Activated T-cell treated with anti-CD3 and anti-CD28 coated beads, Interleukin-2, amount 50 U/mL, for 4 hours (primary cell): ENCODE data around the gene ACAP2. TPM values are rescaled to one million over a fixed set of nuclear protein-coding genes. Genes with fewer than 3 reads are reported as not detected.
"Not testable (repeated sequence)": the region's sequence is repeated elsewhere in the genome, so short reads cannot be mapped to it uniquely, and the experiment has no call there.

Source experiments
- ATAC-seq, 2 donors: fragments of 200-7000 bp; cut with Tn5 transposase; one replicate each; pipeline ENCODE4 v1.10.0; 2021
- DNase-seq: peaks from one replicate; pipeline ENCODE4 v3.0.0-alpha.2; 2020
- H3K27me3 Mint-ChIP-seq: one replicate; pipeline ENCODE4 v1.8.0; 2021; ENCODE audit warnings: low read depth, mixed read lengths
- H3K36me3 Mint-ChIP-seq: one replicate; pipeline ENCODE4 v1.8.0; 2022; ENCODE audit warnings: mixed read lengths; ENCODE audit not compliant: insufficient read depth
- H3K4me1 Mint-ChIP-seq: one replicate; pipeline ENCODE4 v1.8.0; 2021; ENCODE audit warnings: low read depth, mixed read lengths
- H3K4me3 Mint-ChIP-seq: one replicate; pipeline ENCODE4 v1.8.0; 2021; ENCODE audit warnings: mild to moderate bottlenecking, moderate library complexity, mixed read lengths
- H3K9me3 Mint-ChIP-seq: one replicate; pipeline ENCODE4 v1.8.0; 2021; ENCODE audit warnings: mixed read lengths
- total RNA-seq, 3 donors: library from RNA; stranded (reverse); gene quantifications; one replicate each; pipeline ENCODE4 v1.2.1, GENCODE V29; 2021

The ACAP2 gene
- total RNA-seq, 3 donors from 2014 or later = 30.0 to 34.2 (median 31.0) TPM

DNA sequence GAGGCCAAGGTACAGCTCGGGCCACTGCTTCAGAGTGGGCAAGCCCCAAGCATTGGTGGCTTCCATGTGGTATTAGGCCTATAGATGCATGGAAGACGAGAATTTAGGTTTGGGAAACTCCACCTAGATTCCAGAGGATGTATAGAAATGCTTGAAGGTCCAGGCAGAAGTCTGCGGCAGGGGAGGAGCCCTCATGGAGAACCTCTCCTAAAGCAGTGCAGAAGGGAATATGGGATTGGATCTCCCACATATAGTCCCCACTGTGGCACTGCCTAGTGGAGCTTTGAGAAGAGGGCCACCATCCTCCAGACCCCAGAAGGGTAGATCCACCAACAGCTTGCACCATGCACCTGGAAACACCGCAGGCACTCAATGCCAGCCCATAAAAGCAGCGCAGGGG is 123.8 kb downstream of the ACAP2 start:
- H3K36me3 Mint-ChIP-seq = peaks cover 42% of the 10 kb centered on the region
- H3K4me3 Mint-ChIP-seq = no peak overlapping the region

DNA sequence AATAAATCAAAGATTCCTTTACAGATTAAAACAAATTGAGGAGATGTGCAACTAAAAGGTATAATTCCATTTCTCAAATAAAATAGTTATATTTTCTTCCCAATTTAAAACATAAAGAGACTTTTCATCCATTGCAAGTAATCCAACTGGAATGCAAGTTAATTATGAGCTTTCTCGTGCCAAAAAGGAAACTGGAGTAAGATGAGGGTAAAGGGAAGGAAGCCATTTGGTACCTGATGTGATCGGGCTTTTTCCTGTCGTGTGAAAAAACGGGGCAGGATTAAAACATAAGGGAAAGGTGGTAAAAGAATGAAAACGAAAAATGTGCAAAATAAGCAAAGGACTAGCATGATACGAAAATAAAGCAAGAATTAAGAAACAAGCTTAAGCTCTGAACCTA is 130.1 kb downstream of the ACAP2 start:
- no peak overlapping the region for H3K4me3 Mint-ChIP-seq
- no peaks in the 10 kb centered on the region for H3K27me3 Mint-ChIP-seq
- DNase-seq (no peak), ATAC-seq (no peak)
- H3K36me3 Mint-ChIP-seq = peaks cover 1% of the 10 kb centered on the region
- H3K9me3 Mint-ChIP-seq = no peaks in the 10 kb centered on the region
- no peaks in the 10 kb centered on the region for H3K4me1 Mint-ChIP-seq

More for the DNA sequence above, 123.8 kb downstream of the ACAP2 start:
- Mint-ChIP-seq H3K9me3 (peaks cover 13% of the 10 kb centered on the region), H3K27me3 (no peaks in the 10 kb centered on the region), H3K4me1 (peaks cover 9% of the 10 kb centered on the region)
- no peak for ATAC-seq
- DNase-seq = no peak

DNA sequence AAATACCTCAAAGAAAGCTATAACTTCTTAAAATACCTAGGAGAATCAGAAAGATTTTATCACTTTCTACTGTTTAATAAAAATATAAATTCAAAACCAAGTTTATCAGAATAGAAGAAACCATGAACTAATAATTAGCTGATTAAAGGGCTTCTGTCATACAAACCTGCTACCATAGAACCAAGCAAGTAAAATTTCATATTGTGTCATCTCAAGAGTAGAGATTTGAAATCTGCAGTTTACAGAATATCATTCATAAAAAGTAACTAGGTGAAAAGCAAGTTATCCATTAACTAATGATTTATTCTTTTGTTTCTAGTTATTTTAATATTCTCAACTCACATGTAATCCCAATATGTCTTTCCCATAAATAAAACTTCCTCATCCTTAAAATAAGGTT is 135.1 kb downstream of the ACAP2 start:
- H3K4me1 Mint-ChIP-seq = no peaks in the 10 kb centered on the region
- no peak overlapping the region for H3K4me3 Mint-ChIP-seq
- no peak for ATAC-seq
- no peak for DNase-seq
- H3K27me3 Mint-ChIP-seq = no peaks in the 10 kb centered on the region
- H3K9me3 Mint-ChIP-seq = no peaks in the 10 kb centered on the region
- H3K36me3 Mint-ChIP-seq = peaks cover 7% of the 10 kb centered on the region

DNA sequence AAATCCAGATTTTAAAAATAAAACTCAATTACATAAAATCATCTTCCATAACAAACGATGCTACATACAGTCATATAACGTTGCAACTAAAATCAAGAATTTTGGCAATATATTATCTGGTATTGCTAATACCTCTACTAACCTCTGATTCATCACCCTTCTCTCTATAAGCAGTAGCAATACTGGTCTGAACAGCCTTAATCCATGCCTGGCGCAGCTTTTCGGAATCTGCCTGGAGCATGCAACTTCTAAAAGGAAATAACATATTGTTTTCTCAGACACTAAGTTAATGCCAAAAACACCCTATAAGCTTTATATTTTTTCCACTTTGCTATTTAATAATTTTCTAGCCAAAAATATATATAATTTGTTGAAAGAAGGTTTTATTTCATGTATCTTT is 136.5 kb downstream of the ACAP2 start:
- peaks cover 14% of the 10 kb centered on the region for H3K36me3 Mint-ChIP-seq
- ATAC-seq = no peak

DNA sequence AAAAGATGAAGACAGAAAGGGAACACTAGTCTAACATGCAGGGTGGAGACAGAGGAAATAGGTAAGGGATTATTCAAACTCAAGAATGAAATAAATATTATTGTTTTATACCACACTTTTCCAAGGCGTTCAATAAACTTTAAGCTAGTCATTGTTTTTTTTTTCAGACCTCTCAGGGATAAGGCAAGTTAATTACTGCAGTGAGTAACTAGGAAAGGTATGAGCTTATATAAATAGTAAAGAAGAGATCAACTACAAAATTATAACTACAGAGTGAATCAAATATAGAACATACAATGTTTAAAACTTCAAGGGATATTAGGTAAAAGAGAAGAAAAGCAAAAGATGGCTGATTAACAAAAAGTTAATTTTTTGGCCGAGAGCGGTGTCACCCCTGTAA is 140.4 kb downstream of the ACAP2 start:
- H3K4me3 Mint-ChIP-seq = no peak overlapping the region
- no peaks in the 10 kb centered on the region for H3K4me1 Mint-ChIP-seq
- peaks cover 19% of the 10 kb centered on the region for H3K36me3 Mint-ChIP-seq
- DNase-seq = no peak
- no peaks in the 10 kb centered on the region for H3K27me3 Mint-ChIP-seq
- ATAC-seq = no peak
- H3K9me3 Mint-ChIP-seq = no peaks in the 10 kb centered on the region

More for the DNA sequence above, 136.5 kb downstream of the ACAP2 start:
- no peak overlapping the region for H3K4me3 Mint-ChIP-seq
- H3K9me3 Mint-ChIP-seq = no peaks in the 10 kb centered on the region
- H3K27me3 Mint-ChIP-seq = no peaks in the 10 kb centered on the region
- no peaks in the 10 kb centered on the region for H3K4me1 Mint-ChIP-seq
- no peak for DNase-seq

DNA sequence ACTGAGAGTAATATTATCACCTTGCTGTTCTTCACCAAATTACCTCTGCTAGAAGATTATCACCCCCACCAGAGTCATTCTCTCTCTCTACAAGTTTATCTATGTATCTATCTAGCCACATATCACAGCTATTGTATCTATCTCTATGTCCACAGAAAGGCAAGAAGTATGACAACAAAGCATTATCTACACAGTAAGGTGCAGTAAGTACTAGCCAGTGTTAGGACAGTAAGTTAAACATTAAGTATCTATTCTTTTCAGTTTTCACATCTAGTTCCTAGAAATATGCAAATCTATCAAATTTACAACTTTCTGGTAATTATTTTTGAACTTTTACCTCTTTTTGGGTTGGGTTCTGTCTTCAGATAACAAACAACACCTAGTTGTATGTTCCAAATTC is 145.4 kb downstream of the ACAP2 start:
- no peaks in the 10 kb centered on the region for H3K4me1 Mint-ChIP-seq
- no peak overlapping the region for H3K4me3 Mint-ChIP-seq
- peaks cover 23% of the 10 kb centered on the region for H3K36me3 Mint-ChIP-seq
- H3K27me3 Mint-ChIP-seq = no peaks in the 10 kb centered on the region
- ATAC-seq (no peak), DNase-seq (no peak)
- H3K9me3 Mint-ChIP-seq = no peaks in the 10 kb centered on the region

DNA sequence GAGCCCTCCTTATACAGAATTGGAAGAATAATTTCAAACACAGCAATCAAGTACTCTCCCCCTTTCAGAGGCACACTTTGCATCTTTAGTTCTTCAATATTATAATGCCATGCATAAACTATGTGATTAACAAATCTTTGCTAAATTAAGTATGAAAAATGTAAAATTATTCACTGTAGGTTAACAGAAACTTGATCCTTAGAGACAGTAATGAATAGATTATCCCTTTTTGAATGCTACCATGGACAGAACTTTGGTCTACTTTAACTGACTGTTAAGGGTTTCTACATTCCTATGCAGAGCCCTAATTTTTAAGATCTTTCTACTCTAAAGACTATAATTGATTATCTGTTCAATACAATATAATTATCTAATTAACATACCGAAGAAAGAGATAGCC is 146.2 kb downstream of the ACAP2 start:
- no peaks in the 10 kb centered on the region for H3K4me1 Mint-ChIP-seq
- H3K27me3 Mint-ChIP-seq = no peaks in the 10 kb centered on the region
- ATAC-seq = no peak
- peaks cover 21% of the 10 kb centered on the region for H3K36me3 Mint-ChIP-seq
- H3K9me3 Mint-ChIP-seq = no peaks in the 10 kb centered on the region
- H3K4me3 Mint-ChIP-seq = no peak overlapping the region
- DNase-seq = no peak

DNA sequence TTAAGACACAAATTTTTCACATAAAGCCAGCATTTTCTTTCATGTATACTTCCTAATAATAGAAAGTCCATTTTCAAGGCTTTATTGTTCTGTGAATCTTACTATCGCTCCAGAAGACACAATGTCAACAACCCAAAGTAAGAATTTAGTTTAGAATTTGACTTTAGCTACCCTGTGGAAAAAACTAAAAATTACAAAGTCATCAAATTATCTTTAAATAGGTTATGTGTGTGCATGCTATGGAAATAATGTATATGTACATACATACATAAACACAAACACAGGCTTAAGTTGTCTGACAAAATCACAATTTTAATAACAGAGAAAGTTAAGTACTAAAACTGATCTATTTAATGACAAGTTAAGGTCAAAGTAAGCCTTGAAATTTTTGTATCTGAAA is 151.7 kb downstream of the ACAP2 start:
- no peak overlapping the region for H3K4me3 Mint-ChIP-seq
- peaks cover 22% of the 10 kb centered on the region for H3K36me3 Mint-ChIP-seq
- no peaks in the 10 kb centered on the region for H3K9me3 Mint-ChIP-seq
- no peaks in the 10 kb centered on the region for H3K27me3 Mint-ChIP-seq
- no peaks in the 10 kb centered on the region for H3K4me1 Mint-ChIP-seq
- DNase-seq = no peak
- ATAC-seq = no peak

DNA sequence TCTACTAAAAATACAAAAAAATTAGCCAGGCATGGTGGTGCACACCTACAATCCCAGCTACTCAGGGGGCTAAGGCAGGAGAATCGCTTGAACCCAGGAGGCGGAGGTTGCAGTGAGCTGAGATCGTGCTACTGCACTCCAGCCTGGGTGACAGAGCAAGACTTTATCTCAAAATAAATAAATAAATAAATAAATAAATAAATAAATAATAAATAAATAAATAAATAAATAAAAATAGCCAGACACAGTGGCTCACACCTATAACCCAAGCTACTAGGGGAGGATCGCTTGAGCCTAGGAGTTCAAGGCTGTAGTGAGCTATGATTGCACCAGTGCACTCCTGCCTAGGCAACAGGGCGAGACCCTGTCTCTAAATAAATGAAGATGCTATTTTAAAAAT is 152.2 kb downstream of the ACAP2 start:
- ATAC-seq, DNase-seq, H3K4me3 Mint-ChIP-seq, H3K9me3 Mint-ChIP-seq, H3K27me3 Mint-ChIP-seq, H3K4me1 Mint-ChIP-seq: not testable (repeated sequence)
- peaks cover 21% of the 10 kb centered on the region for H3K36me3 Mint-ChIP-seq

DNA sequence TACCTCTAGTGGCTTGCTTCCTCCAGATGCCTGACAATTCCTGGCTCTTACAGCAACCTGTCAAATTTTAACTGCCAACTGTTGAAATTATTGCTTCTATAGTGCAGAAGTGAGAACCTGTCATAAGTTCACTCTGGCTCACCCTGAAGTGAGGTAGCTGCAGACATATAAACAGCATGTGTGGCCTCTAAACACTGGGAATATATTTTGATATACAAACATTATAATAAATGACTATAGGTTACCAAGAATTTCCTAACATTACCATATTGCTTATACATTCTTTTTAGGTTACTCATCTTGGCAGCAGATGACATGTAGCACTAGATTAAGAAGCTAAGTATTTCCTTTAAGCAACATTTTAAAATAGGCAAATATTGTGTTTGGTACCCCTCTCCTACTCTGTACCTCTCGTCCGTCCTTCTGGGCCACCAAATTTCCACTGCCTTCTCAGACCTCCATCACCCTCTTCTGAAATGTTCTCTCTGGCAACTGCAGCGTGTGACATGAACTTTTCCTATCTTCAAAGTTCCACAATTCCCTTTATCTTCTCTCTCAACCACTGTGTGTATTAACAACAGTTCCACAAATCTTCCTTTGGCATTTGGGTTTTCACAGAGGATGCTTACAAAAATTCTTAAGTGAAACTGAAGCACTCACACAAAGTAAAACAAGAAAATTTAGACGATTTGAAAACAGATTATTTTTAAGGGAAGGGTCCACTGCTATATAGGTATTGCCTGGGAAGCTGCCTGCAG is 156.5 kb downstream of the ACAP2 start:
- peaks cover 10% of the 10 kb centered on the region for H3K4me1 Mint-ChIP-seq
- peaks cover 23% of the 10 kb centered on the region for H3K36me3 Mint-ChIP-seq

DNA sequence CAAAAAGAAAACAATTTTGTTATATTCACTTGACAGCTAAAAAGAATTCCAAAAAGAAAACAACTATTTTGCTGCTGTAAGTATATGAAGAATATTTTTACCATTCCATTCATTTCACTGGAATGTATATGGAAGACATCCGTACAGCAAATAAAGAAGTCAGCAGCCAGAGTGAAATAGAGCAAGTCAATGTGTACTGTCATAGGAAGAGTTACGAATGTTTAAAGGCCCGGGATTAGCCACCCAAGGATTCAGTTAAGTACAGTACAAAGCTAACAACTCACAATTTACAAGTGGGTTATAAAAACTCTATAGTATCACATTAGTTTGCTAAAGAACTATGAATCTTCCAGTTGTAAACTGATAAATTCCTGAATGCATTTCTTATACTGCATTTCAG is 157.4 kb downstream of the ACAP2 start:
- H3K4me3 Mint-ChIP-seq = no peak overlapping the region
- H3K27me3 Mint-ChIP-seq = no peaks in the 10 kb centered on the region
- DNase-seq (no peak), ATAC-seq (no peak)
- peaks cover 23% of the 10 kb centered on the region for H3K36me3 Mint-ChIP-seq
- no peaks in the 10 kb centered on the region for H3K9me3 Mint-ChIP-seq
- H3K4me1 Mint-ChIP-seq = peaks cover 10% of the 10 kb centered on the region

More for the DNA sequence above, 156.5 kb downstream of the ACAP2 start:
- no peaks in the 10 kb centered on the region for H3K27me3 Mint-ChIP-seq
- no peaks in the 10 kb centered on the region for H3K9me3 Mint-ChIP-seq
- DNase-seq = no peak
- no peak overlapping the region for H3K4me3 Mint-ChIP-seq
- ATAC-seq = no peak

DNA sequence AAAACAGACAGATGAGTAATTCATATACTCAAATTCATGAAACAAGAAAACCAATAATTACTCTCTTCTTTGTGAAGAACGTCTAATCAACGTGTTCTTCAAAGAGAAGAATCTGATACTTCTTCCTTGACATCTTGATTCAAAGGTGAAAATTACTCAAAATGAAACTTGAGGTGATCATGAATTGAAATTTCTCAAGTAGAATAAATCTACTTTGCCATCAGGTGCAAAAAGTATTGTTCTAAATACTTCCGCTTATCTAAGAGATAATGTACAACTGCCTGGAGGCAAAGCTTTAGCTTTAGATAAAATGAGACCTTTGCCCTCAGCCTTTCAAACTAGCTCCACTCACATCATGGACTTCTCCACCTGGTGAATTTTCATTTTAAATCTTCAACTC is 158.0 kb downstream of the ACAP2 start:
- Mint-ChIP-seq H3K4me1 (peaks cover 10% of the 10 kb centered on the region), H3K4me3 (no peak overlapping the region), H3K27me3 (no peaks in the 10 kb centered on the region), H3K36me3 (peaks cover 23% of the 10 kb centered on the region), H3K9me3 (no peaks in the 10 kb centered on the region)
- ATAC-seq = peak; percentile 40 to 43
- DNase-seq = no peak

DNA sequence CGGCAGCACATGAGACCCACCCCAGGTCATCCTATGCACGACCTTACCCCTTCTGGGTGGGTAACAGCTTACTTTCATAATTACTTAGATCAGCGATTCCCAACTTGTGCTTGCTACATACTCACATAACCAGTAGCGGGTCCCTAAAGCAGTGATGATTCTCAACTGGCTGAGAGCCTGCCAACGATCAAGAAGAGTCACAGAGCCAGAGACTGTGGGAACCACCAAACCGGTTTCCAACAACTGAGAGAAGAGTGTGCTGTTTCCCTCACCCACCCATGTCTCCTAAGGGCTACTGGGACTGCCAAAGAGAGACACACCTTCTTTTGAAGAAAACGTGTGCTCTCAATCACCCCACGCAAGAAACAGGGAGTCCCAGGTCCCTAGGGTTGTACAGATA is 159.9 kb downstream of the ACAP2 start:
- H3K4me1 Mint-ChIP-seq = peaks cover 10% of the 10 kb centered on the region
- no peak overlapping the region for H3K4me3 Mint-ChIP-seq
- no peaks in the 10 kb centered on the region for H3K27me3 Mint-ChIP-seq

DNA sequence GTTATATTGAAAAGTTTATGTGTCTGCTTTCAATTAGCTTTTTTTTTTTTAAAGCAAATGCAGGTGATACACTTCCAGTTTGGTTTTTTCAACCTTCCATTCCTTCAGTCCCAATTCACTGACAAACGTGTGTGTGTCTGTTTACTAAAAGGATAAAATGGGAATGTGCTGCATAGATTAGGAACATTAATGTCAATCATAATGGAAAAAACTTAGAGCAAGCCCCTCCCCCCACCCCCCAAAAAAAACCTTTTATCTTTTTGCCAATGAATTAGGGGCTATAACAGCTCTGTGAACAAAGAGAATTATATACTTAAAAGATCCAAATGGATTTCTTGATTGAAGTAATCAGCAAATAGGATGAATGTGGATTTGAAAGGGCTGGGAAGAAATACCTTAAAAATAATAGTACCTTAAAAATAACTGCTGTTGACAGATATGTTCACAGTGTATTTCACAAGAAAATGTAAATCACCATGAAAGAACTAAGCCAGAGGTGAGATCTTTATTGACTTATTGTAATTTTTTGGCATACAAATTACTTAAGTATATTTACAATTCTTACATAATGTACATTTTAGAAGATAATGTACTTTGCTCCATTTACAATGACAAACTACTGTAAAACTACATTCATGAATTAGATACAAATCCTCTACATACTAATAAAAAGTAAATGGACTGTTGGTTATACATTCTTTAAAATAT is 168.4 kb downstream of the ACAP2 start:
- Mint-ChIP-seq H3K9me3 (no peaks in the 10 kb centered on the region), H3K36me3 (no peaks in the 10 kb centered on the region), H3K4me1 (peaks cover 12% of the 10 kb centered on the region), H3K4me3 (no peak overlapping the region), H3K27me3 (no peaks in the 10 kb centered on the region)
- DNase-seq (no peak), ATAC-seq (no peak)

More for the DNA sequence above, 159.9 kb downstream of the ACAP2 start:
- no peak for DNase-seq
- Mint-ChIP-seq H3K36me3 (peaks cover 18% of the 10 kb centered on the region), H3K9me3 (no peaks in the 10 kb centered on the region)
- ATAC-seq = no peak
